ENCODE measurements around the gene CHRNA1.

DNA sequence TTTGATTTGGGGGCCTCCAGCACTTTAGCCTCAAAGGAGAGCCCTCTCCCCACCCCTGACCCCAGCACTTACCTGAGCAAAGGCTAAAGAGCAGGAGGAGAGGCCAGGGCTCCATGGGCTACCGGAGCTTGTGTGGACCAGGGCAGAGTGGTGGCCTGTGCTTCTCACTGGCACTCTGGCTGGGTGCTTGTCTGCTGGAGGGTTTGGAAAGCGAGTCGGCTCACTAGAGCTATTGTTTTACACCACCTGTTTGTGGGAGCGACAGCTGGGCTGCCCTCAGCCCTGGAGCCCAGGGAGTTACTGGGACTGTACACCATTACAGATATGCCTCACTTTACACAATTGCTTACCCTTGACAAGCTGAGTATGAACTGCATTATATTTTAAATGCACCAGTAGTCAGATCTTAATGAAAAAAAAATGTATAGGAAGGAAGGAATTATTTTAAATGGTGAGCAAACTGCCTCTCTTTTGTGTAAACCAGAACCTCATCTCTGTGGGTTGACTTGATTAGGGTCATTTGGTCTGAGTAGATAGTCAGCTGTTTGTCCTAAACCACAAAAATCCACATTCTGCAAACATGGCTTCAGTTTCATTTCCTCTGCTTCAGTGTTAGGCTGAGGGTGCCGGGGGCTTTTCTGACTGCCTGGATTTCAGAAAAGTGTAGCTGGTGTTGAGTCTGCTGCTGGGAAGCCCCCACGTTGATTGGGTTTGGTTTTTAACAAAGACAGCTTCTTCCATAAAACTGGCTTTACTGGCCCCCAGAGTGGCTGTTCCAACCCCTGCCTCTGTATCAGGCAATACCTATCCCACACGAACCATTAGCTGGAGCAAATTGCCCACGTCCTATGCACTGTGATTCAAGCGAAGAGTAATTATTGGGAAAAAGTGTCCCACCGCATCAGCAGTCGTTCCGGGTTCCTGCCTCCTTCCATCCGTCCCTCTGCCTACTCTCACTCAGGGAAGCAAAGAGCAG lies at the start of gene CHRNA1:
- TF ChIP-seq EZH2 (IDR thresholded peaks at IDR 0.05; ENCODE audit: insufficient read depth, poor library complexity, severe bottlenecking) (no peak), EZH2phosphoT487 (IDR thresholded peaks at IDR 0.05; ENCODE audit: insufficient read depth, low read depth) (no peak)

Data from GM23248 (cell line).